H1 (cell line): Measurements from ENCODE around the gene OSTF1. TPM values are rescaled to one million over a fixed set of nuclear protein-coding genes. Genes with fewer than 3 reads are reported as not detected.

Experiments used
- CTCF ChIA-PET: fragments of 300-600 bp; sonication (Branson Sonifier 250); formaldehyde crosslinking; loops from one replicate; lab custom pipeline; 2021; ENCODE audit not compliant: partially characterized antibody; lab: Charles Lee
- POLR2A ChIA-PET: fragments of 300-600 bp; sonication (Branson Sonifier 250); formaldehyde crosslinking; loops from one replicate; lab custom pipeline; 2021; ENCODE audit warnings: inconsistent platforms; ENCODE audit not compliant: partially characterized antibody; lab: Charles Lee
- DNase-seq, 2 experiments: peaks; one replicate each; pipeline versions ENCODE4 v3.0.0 to v3.0.0-alpha.2; 2010 to 2022; ENCODE audit warnings: low spot score in 2 of 2, low read depth in 1 of 2, mixed read lengths in 1 of 2
- FAIRE-seq: peaks from 2 replicates; lab custom pipeline; 2011; peaks lifted over from hg19 to GRCh38; lab: Jason Lieb, UNC
- H2AFZ ChIP-seq: 2 replicates; pipeline ENCODE4 v1.8.1; 2012; ENCODE audit warnings: low read length, inconsistent platforms
- H2AK5ac ChIP-seq: 2 replicates; pipeline ENCODE4 v1.6.1; 2013; ENCODE audit warnings: low read depth, low read length
- H2BK120ac ChIP-seq: replicated peaks from 2 replicates; pipeline ENCODE3; 2013; ENCODE audit warnings: low read depth, low read length, inconsistent platforms
- H2BK12ac ChIP-seq: 2 replicates; pipeline ENCODE4 v1.6.1; 2013; ENCODE audit warnings: low read depth, low read length
- H2BK15ac ChIP-seq: 2 replicates; pipeline ENCODE4 v1.6.1; 2013; ENCODE audit warnings: low read length
- H2BK20ac ChIP-seq: 2 replicates; pipeline ENCODE4 v1.6.1; 2013; ENCODE audit warnings: low read length
- H2BK5ac ChIP-seq: 2 replicates; pipeline ENCODE4 v1.6.1; 2013; ENCODE audit warnings: low read depth, low read length
- H3K14ac ChIP-seq: 2 replicates; pipeline ENCODE4 v1.6.1; 2013; ENCODE audit warnings: inconsistent platforms; ENCODE audit not compliant: insufficient read length
- H3K18ac ChIP-seq: 2 replicates; pipeline ENCODE4 v1.6.1; 2013; ENCODE audit warnings: low read length; ENCODE audit errors: extremely low read depth
- H3K23ac ChIP-seq: 2 replicates; pipeline ENCODE4 v1.6.1; 2013; ENCODE audit warnings: inconsistent platforms; ENCODE audit not compliant: insufficient read length
- H3K23me2 ChIP-seq: 2 replicates; pipeline ENCODE4 v1.6.1; 2013; ENCODE audit warnings: low read depth, low read length
- H3K27ac ChIP-seq: 2 replicates; pipeline ENCODE4 v1.6.1; 2011; ENCODE audit warnings: low read depth, low read length, inconsistent platforms
- H3K27me3 ChIP-seq, 4 experiments: replicated peaks in 1 of 4; 1 replicate in 1 of 4; 2 replicates in 3 of 4; pipeline versions ENCODE4 v1.6.1 to v1.8.1; 2011 to 2013; ENCODE audit warnings: low read length in 3 of 4, mild to moderate bottlenecking in 3 of 4, inconsistent platforms in 2 of 4, mixed read lengths in 2 of 4, moderate library complexity in 1 of 4; ENCODE audit not compliant: control insufficient read depth in 3 of 4, insufficient read depth in 3 of 4; ENCODE audit errors: extremely low read depth in 1 of 4
- H3K36me3 ChIP-seq, 4 experiments: 2 replicates each; pipeline versions ENCODE4 v1.6.1 to v1.8.1; 2011 to 2013; ENCODE audit warnings: mild to moderate bottlenecking in 4 of 4, low read length in 3 of 4, moderate library complexity in 2 of 4, control low read depth in 1 of 4, inconsistent platforms in 1 of 4; ENCODE audit not compliant: insufficient read depth in 4 of 4, control insufficient read depth in 2 of 4
- H3K4ac ChIP-seq: replicated peaks from 2 replicates; pipeline ENCODE3; 2013; ENCODE audit warnings: low read length, low read depth, mixed read lengths, inconsistent platforms; ENCODE audit not compliant: insufficient read length
- H3K4me1 ChIP-seq, 4 experiments: replicated peaks in 1 of 4; 1 replicate in 1 of 4; 2 replicates in 3 of 4; pipeline versions ENCODE4 v1.6.1 to v1.8.1; 2011 to 2013; ENCODE audit warnings: low read length in 3 of 4, inconsistent platforms in 2 of 4, mixed read lengths in 1 of 4; ENCODE audit not compliant: insufficient read depth in 4 of 4, control insufficient read depth in 3 of 4
- H3K4me2 ChIP-seq, 2 experiments: 2 replicates each; pipeline versions ENCODE4 v1.6.1 to v1.8.1; 2011 to 2013; ENCODE audit warnings: low read depth in 2 of 2, low read length in 2 of 2, control low read depth in 1 of 2, inconsistent platforms in 1 of 2, mild to moderate bottlenecking in 1 of 2; ENCODE audit not compliant: insufficient read depth in 1 of 2
- H3K4me3 ChIP-seq, 4 experiments: fragments of 200-600, 300-600 bp in 1 of 4; sonication (generic), shearing (Covaris generic), sonication (Bioruptor Twin) in 1 of 4; 2 replicates each; pipeline versions ENCODE4 v1.5.1 to v1.8.1; 2011 to 2016; ENCODE audit warnings: low read length in 4 of 4, low read depth in 3 of 4, control low read depth in 2 of 4, inconsistent platforms in 2 of 4, mild to moderate bottlenecking in 2 of 4, mixed read lengths in 1 of 4, moderate library complexity in 1 of 4; ENCODE audit not compliant: insufficient read depth in 2 of 4; ENCODE audit errors: extremely low read depth in 1 of 4
- H3K56ac ChIP-seq: replicated peaks from 2 replicates; pipeline ENCODE3; 2013; ENCODE audit warnings: low read depth, mild to moderate bottlenecking, mixed read lengths, low read length, inconsistent platforms; ENCODE audit not compliant: insufficient read length
- H3K79me1 ChIP-seq: 2 replicates; pipeline ENCODE4 v1.6.1; 2013; ENCODE audit warnings: low read depth, low read length, control low read depth
- H3K79me2 ChIP-seq, 2 experiments: 2 replicates each; pipeline versions ENCODE4 v1.6.1 to v1.8.1; 2012 to 2013; ENCODE audit warnings: low read length in 2 of 2, mild to moderate bottlenecking in 2 of 2, inconsistent platforms in 1 of 2; ENCODE audit not compliant: insufficient read depth in 2 of 2, control insufficient read depth in 1 of 2
- H3K9ac ChIP-seq, 4 experiments: replicated peaks in 1 of 4; 1 replicate in 1 of 4; 2 replicates in 3 of 4; pipeline versions ENCODE4 v1.6.1 to v1.8.1; 2011 to 2013; ENCODE audit warnings: low read depth in 3 of 4, low read length in 3 of 4, control low read depth in 2 of 4, mild to moderate bottlenecking in 2 of 4, moderate library complexity in 2 of 4, inconsistent platforms in 1 of 4; ENCODE audit errors: extremely low read depth in 1 of 4
- H3K9me3 ChIP-seq, 2 experiments: 2 replicates each; pipeline versions ENCODE4 v1.6.1 to v1.8.1; 2012 to 2013; ENCODE audit warnings: mild to moderate bottlenecking in 2 of 2, moderate library complexity in 2 of 2, control low read depth in 1 of 2, inconsistent platforms in 1 of 2, low read depth in 1 of 2, low read length in 1 of 2, mixed read lengths in 1 of 2; ENCODE audit not compliant: insufficient read depth in 2 of 2
- H4K20me1 ChIP-seq, 2 experiments: replicated peaks in 1 of 2; 2 replicates each; pipeline versions ENCODE3 to v1.8.1; 2011 to 2013; ENCODE audit warnings: inconsistent platforms in 2 of 2, low read length in 2 of 2, mild to moderate bottlenecking in 1 of 2; ENCODE audit not compliant: insufficient read depth in 2 of 2, control insufficient read depth in 1 of 2
- H4K5ac ChIP-seq: 2 replicates; pipeline ENCODE4 v1.6.1; 2013; ENCODE audit warnings: low read length, low read depth, mixed read lengths, inconsistent platforms; ENCODE audit not compliant: insufficient read length
- H4K8ac ChIP-seq: 2 replicates; pipeline ENCODE4 v1.8.0; 2013; ENCODE audit warnings: mild to moderate bottlenecking, moderate library complexity, low read length, inconsistent platforms; ENCODE audit not compliant: insufficient read depth; ENCODE audit errors: extremely low read depth
- H4K91ac ChIP-seq: replicated peaks from 2 replicates; pipeline ENCODE3; 2013; ENCODE audit warnings: low read length, mixed read lengths, inconsistent platforms; ENCODE audit not compliant: insufficient read length
- EP300 ChIP-seq, 2 experiments: IDR thresholded peaks; 1 replicate in 1 of 2; 2 replicates in 1 of 2; pipeline ENCODE4 v1.6.1; 2011 to 2012; ENCODE audit warnings: low read depth in 2 of 2, low read length in 2 of 2, mild to moderate bottlenecking in 2 of 2, borderline replicate concordance in 1 of 2, inconsistent platforms in 1 of 2, moderate library complexity in 1 of 2
- KDM5A ChIP-seq: fragments of 200-600 bp; IDR thresholded peaks from 2 replicates; pipeline ENCODE4 v1.7.1; 2012; ENCODE audit warnings: mild to moderate bottlenecking, low read length, inconsistent platforms, mixed read lengths
- POLR2AphosphoS5 ChIP-seq: IDR thresholded peaks from 2 replicates; pipeline ENCODE4 v1.6.1; 2011; ENCODE audit warnings: low read depth, low read length
- RFX5 ChIP-seq: IDR thresholded peaks from 2 replicates; pipeline ENCODE4 v1.6.1; 2011; ENCODE audit warnings: low read depth, low read length, improper control_type of control experiment, borderline replicate concordance
- SP2 ChIP-seq: IDR thresholded peaks from 2 replicates; pipeline ENCODE4 v1.6.1; 2012; ENCODE audit warnings: mild to moderate bottlenecking, low read length, inconsistent platforms
- WGBS, 2 experiments: shearing (Covaris generic) in 1 of 2; methylation state at CpG; one replicate each; pipeline versions ENCODE4 v1.1.6 to v1.1.7; 2013 to 2015; ENCODE audit warnings: low lambda C conversion rate in 2 of 2, mixed read lengths in 2 of 2, inconsistent platforms in 1 of 2, low coverage in 1 of 2, missing lambda C conversion rate in 1 of 2; ENCODE audit not compliant: insufficient replicate concordance in 2 of 2, insufficient coverage in 1 of 2, insufficient read length in 1 of 2; ENCODE audit errors: extremely low coverage in 1 of 2, missing lambda C conversion rate in 1 of 2; 5-methylcytosine and 5-hydroxymethylcytosine counted together
- polyA plus RNA-seq, 7 experiments: library from polyadenylated mRNA; depleted of rRNA in 3 of 7; stranded (reverse) in 5 of 7; unstranded in 2 of 7; fragments of >200 nt in 5 of 7; fragments of 200-250 nt in 2 of 7; gene quantifications; 1 replicate in 5 of 7; 2 replicates in 1 of 7; 4 replicates in 1 of 7; pipeline versions ENCODE4 v1.2.1 to v1.2.3, GENCODE V29; 2011 to 2013; ENCODE audit warnings: missing spikeins in 2 of 7, mixed read lengths in 2 of 7
- total RNA-seq: library from RNA; stranded (reverse); fragmentation: NEBNext Ultra II Directional; extraction: Animal tissue kit (Norgen Biotek cat#: 25700); gene quantifications from 2 replicates; pipeline ENCODE4 v1.2.1, GENCODE V29; 2021

The OSTF1 gene
- total and polyA plus RNA-seq, 2 of the 8 experiments (the other 6 are each of a cell fraction or from before 2014, with no cell fraction given) = 5.0 to 18.9 TPM

DNA sequence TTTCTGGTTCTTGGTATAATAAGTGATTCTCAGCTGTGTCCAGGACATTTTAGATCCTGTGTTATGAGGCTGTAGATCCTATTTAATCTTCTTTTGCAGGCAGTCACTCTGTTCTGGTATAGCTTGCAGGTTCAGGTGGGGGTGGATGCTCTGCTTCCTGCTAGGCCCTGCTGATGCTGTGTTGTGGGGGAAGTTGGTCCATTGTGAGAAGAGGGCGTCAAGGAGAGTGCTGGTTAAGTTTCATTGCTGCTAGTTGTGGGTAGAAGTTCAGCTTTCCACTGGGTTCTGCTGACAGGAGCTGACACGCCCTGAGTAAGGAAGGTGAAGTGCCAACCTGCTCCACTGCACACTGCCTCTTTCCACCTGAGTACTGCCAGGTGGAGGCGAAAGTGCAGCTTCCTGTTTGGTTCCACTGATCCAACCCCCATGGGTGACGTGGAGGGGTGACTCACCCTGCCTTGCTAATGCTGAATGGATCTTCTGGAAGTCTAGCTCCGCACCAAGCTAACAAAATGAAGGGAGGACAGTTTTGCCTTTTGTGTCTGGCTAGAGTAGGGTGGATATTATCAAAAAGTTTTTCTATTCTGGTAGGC is 16.7 kb upstream of the OSTF1 start:
- Histone ChIP-seq H2AFZ (no peak overlapping the region), H3K27me3 (no peaks in the 10 kb centered on the region), H3K27ac (no peak overlapping the region), H3K4me2 (no peak overlapping the region), H3K79me1 (no peaks in the 10 kb centered on the region), H3K9me3 (no peaks in the 10 kb centered on the region), H3K4me1 (peaks cover 0 to 3% (median 0%) of the 10 kb centered on the region in 4 experiments; a peak in 2 of 7 replicates), H2BK5ac (no peak overlapping the region), H3K56ac (no peak overlapping the region), H3K14ac (no peak overlapping the region), H3K23ac (no peak overlapping the region), H4K5ac (no peak overlapping the region)
- no peak for FAIRE-seq
- CTCF ChIA-PET = interaction anchor here (0.5 to 1.6 kb wide), 4 partner anchors 14 to 298 kb away, joined by 3 to 14 read pairs (median 3); no protein-coding TSS in a partner anchor
- POLR2A ChIA-PET = no interaction called here
- TF ChIP-seq KDM5A (no peak), SP2 (no peak), POLR2AphosphoS5 (no peak), EP300 (IDR thresholded peaks at IDR 0.05; ENCODE audit: borderline replicate concordance in 1 of 2, low read depth in 2 of 2, low read length in 2 of 2) (no peak), RFX5 (no peak)
- TF ChIP-seq, all 59 proteins: peak for 0
- Histone ChIP-seq H3K36me3 (no peaks in the 10 kb centered on the region), H4K8ac (no peak overlapping the region), H3K79me2 (no peaks in the 10 kb centered on the region), H3K9ac (no peak overlapping the region; a peak in 1 of 7 replicates), H2BK20ac (peak overlapping the region; percentile 44; the same call in 1 of the 2 replicates), H2AK5ac (0 out of 2 replicates have a peak overlapping the region, but pooled peaks have one; percentile 28), H3K4me3 (no peak overlapping the region), H2BK12ac (0 out of 2 replicates have a peak overlapping the region, but pooled peaks have one; percentile 9), H2BK15ac (0 out of 2 replicates have a peak overlapping the region, but pooled peaks have one; percentile 41), H2BK120ac (no peak overlapping the region), H4K20me1 (no peaks in the 10 kb centered on the region), H3K23me2 (no peaks in the 10 kb centered on the region), H3K18ac (no peak overlapping the region), H3K4ac (no peak overlapping the region), H4K91ac (no peak overlapping the region)
- no peak for DNase-seq
- whole genome bisulfite sequencing, 2 experiments = 83% methylated on average over 5 of the region's 5 CpGs; no CpG with 5 or more reads in 1 of the 2 experiments
